ENCODE measurements around the gene TRPC4. TPM values are rescaled to one million over a fixed set of nuclear protein-coding genes. Genes with fewer than 3 reads are reported as not detected.

The TRPC4 gene
- total RNA-seq, 1 donor from 2014 or later = 8.1 TPM

DNA sequence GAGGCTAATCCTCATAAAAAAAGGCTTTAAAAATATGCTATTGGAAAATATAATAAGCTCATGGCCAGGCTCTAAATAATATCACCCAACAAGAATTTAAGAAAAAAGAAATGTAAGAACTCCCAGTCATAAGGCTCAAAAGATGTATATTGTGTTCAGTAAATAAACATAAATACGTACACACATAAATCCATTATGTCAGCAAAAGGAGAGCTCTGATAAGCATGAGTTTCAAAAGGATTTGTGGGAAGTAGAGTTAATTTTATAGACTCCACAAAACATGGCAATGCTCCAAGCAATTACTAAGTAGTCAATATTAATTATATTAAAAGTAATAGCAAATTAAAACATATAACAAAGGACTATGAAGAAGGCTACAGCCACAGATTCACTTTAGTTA lies 37.3 kb upstream of the TRPC4 start:
- Histone ChIP-seq H3K36me3 (no peaks in the 10 kb centered on the region), H3K9me3 (no peaks in the 10 kb centered on the region), H3K27ac (no peak overlapping the region), H3K4me3 (no peak overlapping the region), H3K4me1 (no peaks in the 10 kb centered on the region), H3K27me3 (no peaks in the 10 kb centered on the region)
- TF ChIP-seq, protein P1, sequence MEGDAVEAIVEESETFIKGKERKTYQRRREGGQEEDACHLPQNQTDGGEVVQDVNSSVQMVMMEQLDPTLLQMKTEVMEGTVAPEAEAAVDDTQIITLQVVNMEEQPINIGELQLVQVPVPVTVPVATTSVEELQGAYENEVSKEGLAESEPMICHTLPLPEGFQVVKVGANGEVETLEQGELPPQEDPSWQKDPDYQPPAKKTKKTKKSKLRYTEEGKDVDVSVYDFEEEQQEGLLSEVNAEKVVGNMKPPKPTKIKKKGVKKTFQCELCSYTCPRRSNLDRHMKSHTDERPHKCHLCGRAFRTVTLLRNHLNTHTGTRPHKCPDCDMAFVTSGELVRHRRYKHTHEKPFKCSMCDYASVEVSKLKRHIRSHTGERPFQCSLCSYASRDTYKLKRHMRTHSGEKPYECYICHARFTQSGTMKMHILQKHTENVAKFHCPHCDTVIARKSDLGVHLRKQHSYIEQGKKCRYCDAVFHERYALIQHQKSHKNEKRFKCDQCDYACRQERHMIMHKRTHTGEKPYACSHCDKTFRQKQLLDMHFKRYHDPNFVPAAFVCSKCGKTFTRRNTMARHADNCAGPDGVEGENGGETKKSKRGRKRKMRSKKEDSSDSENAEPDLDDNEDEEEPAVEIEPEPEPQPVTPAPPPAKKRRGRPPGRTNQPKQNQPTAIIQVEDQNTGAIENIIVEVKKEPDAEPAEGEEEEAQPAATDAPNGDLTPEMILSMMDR (IDR thresholded peaks at IDR 0.05) = no peak
- DNase-seq (ENCODE audit: low spot score in 2 of 2) = no peak
- intact Hi-C loops (cut with DNase I) = no loop called here

DNA sequence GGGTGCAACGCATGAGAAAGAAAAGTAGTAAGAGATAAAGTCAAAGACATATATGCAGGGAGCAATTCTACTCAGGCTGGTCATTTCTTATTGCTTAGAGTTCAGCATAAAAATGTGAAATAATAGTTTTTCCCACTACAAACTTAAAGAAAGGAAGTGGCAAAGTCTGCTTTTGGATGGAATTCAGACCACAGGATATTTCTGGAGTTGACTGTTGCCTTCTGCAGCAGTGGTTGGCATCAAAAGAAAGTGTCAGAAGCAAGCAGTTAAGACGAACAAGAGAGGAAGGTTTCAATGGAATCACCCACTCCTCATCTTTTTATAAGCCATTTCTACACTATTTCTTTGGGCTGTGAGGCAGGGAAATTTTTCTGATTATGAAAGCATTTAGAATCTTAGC lies 36.2 kb upstream of the TRPC4 start:
- H3K4me3 ChIP-seq = no peak overlapping the region
- no peaks in the 10 kb centered on the region for H3K4me1 ChIP-seq
- TF ChIP-seq, protein P1 (IDR thresholded peaks at IDR 0.05) = no peak
- no peak for DNase-seq (ENCODE audit: low spot score in 2 of 2)
- intact Hi-C loops (cut with DNase I) = no loop called here
- no peak overlapping the region for H3K27ac ChIP-seq
- no peaks in the 10 kb centered on the region for H3K36me3 ChIP-seq
- H3K27me3 ChIP-seq = no peaks in the 10 kb centered on the region
- no peaks in the 10 kb centered on the region for H3K9me3 ChIP-seq

DNA sequence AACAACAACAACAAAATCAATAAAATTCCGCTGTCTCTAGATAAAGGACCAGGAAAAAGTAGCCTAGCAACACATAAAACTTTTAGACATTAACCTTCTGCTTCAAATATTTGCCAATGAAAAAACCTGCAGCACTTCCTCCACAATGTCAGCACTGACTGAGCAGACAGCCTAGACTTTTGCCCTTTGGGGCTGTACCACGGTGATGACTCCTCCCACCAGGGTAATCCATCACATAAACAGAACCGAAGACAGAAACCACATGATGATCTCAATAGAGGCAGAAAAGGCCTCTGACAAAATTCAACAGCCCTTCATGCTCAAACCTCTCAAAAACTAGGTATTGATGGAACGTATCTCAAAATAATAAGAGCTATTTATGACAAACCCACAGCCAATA lies 30.2 kb upstream of the TRPC4 start:
- intact Hi-C loops (cut with DNase I) = no loop called here
- Histone ChIP-seq H3K27me3 (no peaks in the 10 kb centered on the region), H3K4me3 (no peak overlapping the region), H3K27ac (no peak overlapping the region), H3K9me3 (no peaks in the 10 kb centered on the region), H3K4me1 (no peaks in the 10 kb centered on the region), H3K36me3 (no peaks in the 10 kb centered on the region)
- TF ChIP-seq, protein P1 (IDR thresholded peaks at IDR 0.05) = no peak
- DNase-seq (ENCODE audit: low spot score in 2 of 2) = no peak

DNA sequence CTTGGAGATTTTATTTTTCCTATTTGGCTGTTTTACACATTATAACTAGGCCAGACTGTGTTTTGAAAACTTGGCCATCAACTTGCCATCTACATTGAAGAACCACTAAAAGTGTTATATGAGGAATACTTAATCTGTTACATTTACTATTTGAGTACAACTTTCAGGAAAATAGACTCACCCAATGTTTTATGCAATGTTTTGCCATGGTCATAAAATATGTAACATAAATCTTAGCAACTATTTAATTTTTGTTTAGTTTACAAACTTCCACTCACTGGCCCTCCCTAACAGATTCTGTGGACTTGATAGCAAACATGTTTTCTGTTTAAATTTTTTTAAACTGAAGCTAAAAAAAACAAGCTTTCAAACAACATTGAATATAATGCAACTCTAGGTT lies 23.7 kb upstream of the TRPC4 start:
- Histone ChIP-seq H3K27me3 (no peaks in the 10 kb centered on the region), H3K36me3 (no peaks in the 10 kb centered on the region), H3K4me1 (no peaks in the 10 kb centered on the region), H3K27ac (no peak overlapping the region), H3K4me3 (no peak overlapping the region), H3K9me3 (no peaks in the 10 kb centered on the region)
- intact Hi-C loops (cut with DNase I) = no loop called here
- TF ChIP-seq, protein P1 (IDR thresholded peaks at IDR 0.05) = no peak
- DNase-seq (ENCODE audit: low spot score in 2 of 2) = no peak

DNA sequence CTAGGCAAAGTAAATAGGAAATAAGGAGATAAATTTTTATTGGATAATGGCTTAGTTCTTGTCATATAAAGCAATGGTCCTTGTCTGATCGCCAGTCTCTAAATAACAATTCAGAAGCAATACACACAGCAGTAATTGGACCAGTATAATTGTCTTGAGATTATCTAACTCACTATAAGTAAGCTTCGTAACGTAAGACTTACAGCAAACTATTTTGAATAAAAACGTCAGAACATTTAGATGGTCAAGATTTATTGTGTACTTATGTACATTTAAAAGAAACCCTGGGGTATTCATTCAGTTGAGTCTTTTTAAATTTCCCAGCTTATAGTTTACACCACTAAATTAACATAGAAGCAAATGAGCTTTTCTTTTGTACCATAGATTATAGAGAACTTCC lies 20.2 kb upstream of the TRPC4 start:
- intact Hi-C loops (cut with DNase I) = loop anchor here (10.0 kb wide), 1 partner anchor 245 kb away; no protein-coding TSS in a partner anchor
- Histone ChIP-seq H3K4me1 (no peaks in the 10 kb centered on the region), H3K4me3 (no peak overlapping the region), H3K27me3 (no peaks in the 10 kb centered on the region), H3K27ac (no peak overlapping the region), H3K9me3 (no peaks in the 10 kb centered on the region), H3K36me3 (no peaks in the 10 kb centered on the region)
- TF ChIP-seq, protein P1 (IDR thresholded peaks at IDR 0.05) = no peak
- no peak for DNase-seq (ENCODE audit: low spot score in 2 of 2)

DNA sequence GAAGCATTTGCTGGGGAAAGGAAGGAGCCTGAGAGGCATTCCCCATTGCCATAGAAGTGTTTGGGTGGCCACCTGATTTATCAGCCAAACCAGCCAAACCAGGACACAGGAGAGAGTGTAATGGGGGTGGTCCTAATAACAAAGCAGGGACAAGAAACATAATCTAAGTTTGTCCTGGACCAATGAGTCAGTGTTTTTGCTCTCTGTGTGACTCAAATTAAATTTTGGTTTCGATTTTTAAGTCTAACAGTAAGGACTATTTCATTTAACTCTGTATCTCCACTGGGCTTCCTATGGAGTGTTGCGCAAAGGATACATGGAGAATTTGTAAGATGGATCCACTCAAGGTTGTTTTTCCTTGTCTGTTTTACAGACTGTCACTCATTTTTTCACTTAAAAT lies 19.5 kb upstream of the TRPC4 start:
- H3K4me3 ChIP-seq = peak overlapping the region in 1 of 2 donors; percentile 10
- TF ChIP-seq, protein P1 (IDR thresholded peaks at IDR 0.05) = no peak
- no peaks in the 10 kb centered on the region for H3K36me3 ChIP-seq
- H3K27ac ChIP-seq = no peak overlapping the region
- intact Hi-C loops (cut with DNase I) = loop anchor here (10.0 kb wide), 1 partner anchor 244 kb away; no protein-coding TSS in a partner anchor
- peaks cover 0 to 2% of the 10 kb centered on the region in 2 donors for H3K4me1 ChIP-seq
- no peak for DNase-seq (ENCODE audit: low spot score in 2 of 2)
- H3K27me3 ChIP-seq = no peaks in the 10 kb centered on the region
- no peaks in the 10 kb centered on the region for H3K9me3 ChIP-seq
